HepG2 (cell line): Measurements from ENCODE around the gene BICRA. TPM values are rescaled to one million over a fixed set of nuclear protein-coding genes. Genes with fewer than 3 reads are reported as not detected.
A peak's percentile ranks its signal among the peaks of the same experiment; 100 is the strongest.

Experiments
- ATAC-seq: fragments of 200-7000 bp; cut with Tn5 transposase; 3 replicates; pipeline ENCODE4 v1.9.1; 2020; ENCODE audit warnings: mild to moderate bottlenecking, moderate library complexity
- BruUV-seq: library from RNA; stranded (reverse); fragments of 400-500 nt; replicated peaks from 2 replicates; lab custom pipeline; 2021; lab: Mats Ljungman, UMichigan
- CTCF ChIA-PET: fragments of 300-600 bp; formaldehyde crosslinking; extraction: SDS; loops from one replicate; lab custom pipeline; 2021; ENCODE audit warnings: low total read pairs, inconsistent platforms, low intra/inter-chr PET ratio; lab: Yijun Ruan, JAX
- POLR2A ChIA-PET: fragments of 350-600 bp; sonication (Branson Sonifier 250); formaldehyde crosslinking; loops from one replicate; lab custom pipeline; 2020; ENCODE audit warnings: antibody characterized with exemption, inconsistent platforms; lab: Yijun Ruan, JAX
- DNase-seq: peaks from one replicate; pipeline ENCODE4 v3.0.0-alpha.2; 2015; ENCODE audit warnings: low spot score
- FAIRE-seq: peaks from 3 replicates; lab custom pipeline; 2011; peaks lifted over from hg19 to GRCh38; lab: Jason Lieb, UNC
- H2AFZ ChIP-seq: one replicate; pipeline ENCODE4 v1.6.1; 2011; ENCODE audit warnings: low read length, inconsistent platforms
- H3K27ac ChIP-seq: fragments of 300-600 bp; 3 replicates; pipeline ENCODE4 v1.8.0; 2011; ENCODE audit warnings: mixed run types, mild to moderate bottlenecking, mixed read lengths, low read length, inconsistent platforms; ENCODE audit not compliant: insufficient read depth; ENCODE audit errors: extremely low read length
- H3K27me3 ChIP-seq, 2 experiments: fragments of 200-600 bp in 1 of 2; 2 replicates in 1 of 2; 3 replicates in 1 of 2; pipeline versions ENCODE4 v1.6.0 to v1.8.0; 2011; ENCODE audit warnings: low read length in 2 of 2, mild to moderate bottlenecking in 2 of 2, moderate library complexity in 2 of 2, inconsistent platforms in 1 of 2; ENCODE audit not compliant: insufficient read depth in 2 of 2, control insufficient read depth in 1 of 2
- H3K36me3 ChIP-seq, 2 experiments: fragments of 200-600 bp in 1 of 2; replicated peaks in 1 of 2; 2 replicates in 1 of 2; 3 replicates in 1 of 2; pipeline versions ENCODE4 v1.5.1 to v1.8.0; 2011; ENCODE audit warnings: low read length in 2 of 2, inconsistent platforms in 1 of 2; ENCODE audit not compliant: insufficient read depth in 2 of 2, control insufficient read depth in 1 of 2
- H3K4me1 ChIP-seq: 2 replicates; pipeline ENCODE4 v1.5.1; 2012; ENCODE audit warnings: low read length, inconsistent platforms; ENCODE audit not compliant: insufficient read depth
- H3K4me2 ChIP-seq: 2 replicates; pipeline ENCODE4 v1.6.0; 2011; ENCODE audit warnings: low read depth, low read length, inconsistent platforms
- H3K4me3 ChIP-seq, 3 experiments: fragments of 200-600 bp in 1 of 3; sonication (generic), shearing (Covaris generic) in 1 of 3; replicated peaks in 1 of 3; 2 replicates each; pipeline ENCODE4 v1.5.1; 2011 to 2016; ENCODE audit warnings: low read length in 3 of 3, inconsistent platforms in 2 of 3, low read depth in 2 of 3, mild to moderate bottlenecking in 2 of 3, control low read depth in 1 of 3, mixed read lengths in 1 of 3; ENCODE audit not compliant: insufficient read depth in 1 of 3
- H3K79me2 ChIP-seq: one replicate; pipeline ENCODE4 v1.6.1; 2011; ENCODE audit warnings: low read length, inconsistent platforms; ENCODE audit not compliant: insufficient read depth
- H3K9ac ChIP-seq: 2 replicates; pipeline ENCODE4 v1.6.0; 2011; ENCODE audit warnings: mild to moderate bottlenecking, low read depth, low read length, inconsistent platforms; ENCODE audit not compliant: insufficient read depth
- H3K9me3 ChIP-seq: 2 replicates; pipeline ENCODE4 v1.5.1; 2012; ENCODE audit warnings: mild to moderate bottlenecking, low read length
- H4K20me1 ChIP-seq: 2 replicates; pipeline ENCODE4 v1.6.0; 2011; ENCODE audit warnings: inconsistent platforms, mild to moderate bottlenecking, low read length, moderate library complexity; ENCODE audit not compliant: insufficient read depth
- ATF1 ChIP-seq: IDR thresholded peaks from 2 replicates; pipeline ENCODE4 v1.6.1; 2016; ENCODE audit warnings: mild to moderate bottlenecking, control low read depth
- HNRNPL ChIP-seq: fragments of 200-400 bp; formaldehyde crosslinking; IDR thresholded peaks from 2 replicates; pipeline ENCODE4 v1.6.1; 2017; ENCODE audit warnings: mild to moderate bottlenecking, low read depth, low read length
- IRF9 ChIP-seq: sonication (generic); formaldehyde crosslinking; IDR thresholded peaks from 2 replicates; pipeline ENCODE4 v1.8.0; 2022; ENCODE audit warnings: missing genetic modification reagents, mild to moderate bottlenecking, borderline replicate concordance
- RBAK ChIP-seq: sonication (generic); formaldehyde crosslinking; IDR thresholded peaks from 2 replicates; pipeline ENCODE4 v1.5.1; 2020; ENCODE audit warnings: mild to moderate bottlenecking, missing genetic modification reagents
- RXRB ChIP-seq: IDR thresholded peaks from 2 replicates; pipeline ENCODE4 v1.6.1; 2016; ENCODE audit warnings: borderline replicate concordance, missing genetic modification reagents, missing compliant biosample characterization
- ZBTB10 ChIP-seq: sonication (generic); formaldehyde crosslinking; IDR thresholded peaks from 2 replicates; pipeline ENCODE4 v1.4.0; 2020; ENCODE audit warnings: missing genetic modification reagents, borderline replicate concordance
- ZBTB20 ChIP-seq: sonication (generic); formaldehyde crosslinking; IDR thresholded peaks from 2 replicates; pipeline ENCODE4 v1.8.1; 2023; ENCODE audit warnings: missing genetic modification reagents, low read depth, mild to moderate bottlenecking, borderline replicate concordance
- ZBTB49 ChIP-seq: sonication (generic); formaldehyde crosslinking; IDR thresholded peaks from 2 replicates; pipeline ENCODE4 v1.4.0; 2020; ENCODE audit warnings: missing genetic modification reagents, borderline replicate concordance
- ZNF33B ChIP-seq: sonication (generic); formaldehyde crosslinking; IDR thresholded peaks from 2 replicates; pipeline ENCODE4 v1.5.1; 2020; ENCODE audit warnings: mild to moderate bottlenecking, missing genetic modification reagents
- ZNF367 ChIP-seq: sonication (generic); formaldehyde crosslinking; IDR thresholded peaks from 2 replicates; pipeline ENCODE4 v1.4.0; 2020; ENCODE audit warnings: missing genetic modification reagents, borderline replicate concordance
- ZNF549 ChIP-seq: sonication (generic); formaldehyde crosslinking; IDR thresholded peaks from 2 replicates; pipeline ENCODE4 v1.5.0; 2020; ENCODE audit warnings: missing genetic modification reagents
- ZSCAN31 ChIP-seq: sonication (generic); formaldehyde crosslinking; IDR thresholded peaks from 2 replicates; pipeline ENCODE4 v1.5.0; 2020; ENCODE audit warnings: low read depth, mild to moderate bottlenecking, missing genetic modification reagents
- WGBS: methylation state at CpG from one replicate; pipeline ENCODE4 v1.1.6; 2017; ENCODE audit warnings: low lambda C conversion rate; 5-methylcytosine and 5-hydroxymethylcytosine counted together
- in situ Hi-C: cut with HindIII; loops from 2 replicates; pipeline ENCODE4 v1.10.0; 2017; ENCODE audit warnings: low pct_unique_long_range_greater_than_20kb; ENCODE audit not compliant: extremely low pct_ligation_motif_present
- intact Hi-C: fragments of 100-400 bp; cut with micrococcal nuclease; formaldehyde crosslinking; loops from one replicate; pipeline ENCODE4 v1.10.0; 2022; ENCODE audit not compliant: unreplicated experiment
- polyA plus RNA-seq, 8 experiments: library from polyadenylated mRNA; depleted of rRNA in 3 of 8; stranded (reverse) in 7 of 8; unstranded in 1 of 8; fragments of >200 nt; fragmentation: Illumina TruSeq in 4 of 8; extraction: Trizol in 4 of 8; gene quantifications; 2 replicates each; pipeline versions ENCODE4 v1.2.1 to v1.2.3, GENCODE V29; 2011 to 2016; ENCODE audit warnings: low read depth in 4 of 8, missing spikeins in 1 of 8, mixed read lengths in 1 of 8; ENCODE audit not compliant: insufficient read depth in 1 of 8
- total RNA-seq, 5 experiments: library from RNA; depleted of rRNA; stranded (reverse); fragments of >200 nt; fragmentation: Illumina TruSeq; extraction: Trizol; gene quantifications; 2 replicates each; pipeline ENCODE4 v1.2.3, GENCODE V29; 2016; ENCODE audit warnings: low read depth in 1 of 5

BICRA gene
- total and polyA plus RNA-seq, 2 of the 13 experiments (the other 11 are each of a cell fraction or from before 2014, with no cell fraction given): 0.55 to 0.71 TPM

- in situ Hi-C loops (no loop called here), intact Hi-C loops (no loop called here)
- Histone ChIP-seq H3K9me3 (peaks cover 8% of the 10 kb centered on the region), H2AFZ (no peak overlapping the region), H4K20me1 (no peaks in the 10 kb centered on the region), H3K79me2 (no peaks in the 10 kb centered on the region), H3K4me3 (no peak overlapping the region), H3K9ac (no peak overlapping the region), H3K27me3 (no peaks in the 10 kb centered on the region), H3K4me1 (no peaks in the 10 kb centered on the region), H3K36me3 (no peaks in the 10 kb centered on the region), H3K4me2 (no peak overlapping the region), H3K27ac (no peak overlapping the region)
- no TSS peak for BruUV-seq
- ATAC-seq (no peak), FAIRE-seq (no peak), DNase-seq (no peak)
- WGBS: 58% methylated on average over 4 of the region's 4 CpGs
- POLR2A ChIA-PET: no interaction called here
- CTCF ChIA-PET: no interaction called here
- TF ChIP-seq RXRB (no peak), RBAK (CRISPR knock-in tag) (peak; percentile 58; the same call in 1 of the 2 replicates)
These were observed 21.6 kb upstream of the BICRA start for GRCh38 chr19:47587295-47587694.

- ATAC-seq: no peak
- POLR2A ChIA-PET: no interaction called here
- no peak for TF ChIP-seq ZNF33B (CRISPR knock-in tag)
- TF ChIP-seq ZBTB10 (CRISPR knock-in tag): no peak
- TF ChIP-seq IRF9 (CRISPR knock-in tag): no peak
- no peak for TF ChIP-seq ZNF367 (CRISPR knock-in tag)
- no peak for TF ChIP-seq ZSCAN31 (CRISPR knock-in tag)
- no peak for TF ChIP-seq HNRNPL
- no peak for TF ChIP-seq ATF1 (CRISPR knock-in tag)
- no peak for TF ChIP-seq ZBTB20 (CRISPR knock-in tag)
- TF ChIP-seq ZNF549: no peak
- TF ChIP-seq ZBTB49 (CRISPR knock-in tag): no peak
These were observed 19.1 kb upstream of the BICRA start for GRCh38 chr19:47589824-47590223.

More at GRCh38 chr19:47589824-47590223, 19.1 kb upstream of the BICRA start:
- H3K9me3 ChIP-seq: peaks cover 8% of the 10 kb centered on the region
- CTCF ChIA-PET: no interaction called here
- in situ Hi-C loops (no loop called here), intact Hi-C loops (no loop called here)
- no peaks in the 10 kb centered on the region for H3K4me1 ChIP-seq
- no peaks in the 10 kb centered on the region for H3K36me3 ChIP-seq
- H3K27me3 ChIP-seq: 0 out of 5 replicates have a peak, but pooled peaks cover 0 to 3% of the 10 kb centered on the region in 2 experiments
- H3K4me2 ChIP-seq: no peak overlapping the region
- no peak overlapping the region for H3K9ac ChIP-seq
- DNase-seq (no peak), FAIRE-seq (no peak)
- H4K20me1 ChIP-seq: no peaks in the 10 kb centered on the region
- BruUV-seq: no TSS peak
- no peak overlapping the region for H3K27ac ChIP-seq
- H2AFZ ChIP-seq: no peak overlapping the region
- no peaks in the 10 kb centered on the region for H3K79me2 ChIP-seq
- no peak overlapping the region for H3K4me3 ChIP-seq
- WGBS: 31% methylated on average over 7 of the region's 7 CpGs
